HL-60 (cell line): ENCODE results near the gene TAOK3.

Source experiments
- DNase-seq, 2 experiments: peaks; one replicate each; pipeline ENCODE4 v3.0.0-alpha.2; 2010 to 2020; ENCODE audit warnings: low read depth in 1 of 2, low spot score in 1 of 2
- H3K27ac ChIP-seq: fragments of 250-450 bp; sonication (Bioruptor Pico); replicated peaks from 2 replicates; pipeline ENCODE4 v1.5.1; 2020; ENCODE audit warnings: mild to moderate bottlenecking, moderate library complexity
- H3K27me3 ChIP-seq: fragments of 250-450 bp; sonication (Bioruptor Pico); 2 replicates; pipeline ENCODE4 v1.5.1; 2021; ENCODE audit warnings: mild to moderate bottlenecking, moderate library complexity; ENCODE audit not compliant: insufficient read depth, poor library complexity, severe bottlenecking
- H3K4me3 ChIP-seq: replicated peaks from 2 replicates; pipeline ENCODE4 v1.5.1; 2011; ENCODE audit warnings: mild to moderate bottlenecking, control low read depth, low read length; ENCODE audit not compliant: insufficient read depth
- CTCF ChIP-seq: IDR thresholded peaks from one replicate; pipeline ENCODE4 v1.5.1; 2011; ENCODE audit warnings: low read length, control low read depth, inconsistent platforms; ENCODE audit not compliant: insufficient read depth
- GABPA ChIP-seq: IDR thresholded peaks from 2 replicates; pipeline ENCODE4 v1.6.1; 2012; ENCODE audit warnings: low read depth
- POLR2AphosphoS5 ChIP-seq: IDR thresholded peaks from 2 replicates; pipeline ENCODE4 v1.6.1; 2012; ENCODE audit warnings: low read depth
- REST ChIP-seq: IDR thresholded peaks from 2 replicates; pipeline ENCODE4 v1.6.1; 2012; ENCODE audit warnings: low read depth; ENCODE audit not compliant: insufficient replicate concordance
- SPI1 ChIP-seq: IDR thresholded peaks from 2 replicates; pipeline ENCODE4 v1.6.1; 2012; ENCODE audit warnings: low read depth, mild to moderate bottlenecking, borderline replicate concordance

The TAOK3 gene

GRCh38 chr12:118271770-118272417 lies 100.8 kb downstream of the TAOK3 start:
- Histone ChIP-seq H3K4me3 (no peak overlapping the region), H3K27ac (no peak overlapping the region), H3K27me3 (no peaks in the 10 kb centered on the region)
- TF ChIP-seq CTCF (no peak), SPI1 (no peak), GABPA (no peak), POLR2AphosphoS5 (no peak), REST (no peak)
- DNase-seq = no peak

- TF ChIP-seq REST (no peak), CTCF (no peak), POLR2AphosphoS5 (no peak), GABPA (no peak), SPI1 (no peak)
- H3K27me3 ChIP-seq = no peaks in the 10 kb centered on the region
- H3K4me3 ChIP-seq = no peak overlapping the region
- DNase-seq = no peak
- H3K27ac ChIP-seq = no peak overlapping the region
Measured at GRCh38 chr12:118271183-118271582, 101.5 kb downstream of the TAOK3 start.

GRCh38 chr12:118269806-118270205 lies 102.9 kb downstream of the TAOK3 start:
- Histone ChIP-seq H3K27me3 (no peaks in the 10 kb centered on the region), H3K4me3 (no peak overlapping the region), H3K27ac (no peak overlapping the region)
- TF ChIP-seq SPI1 (no peak), REST (no peak), CTCF (no peak), GABPA (no peak)
- DNase-seq = no peak
